HCT116 (cell line): ENCODE measurements around the gene TTC39C. TPM values are rescaled to one million over a fixed set of nuclear protein-coding genes. Genes with fewer than 3 reads are reported as not detected.

Source experiments
- ATAC-seq: fragments of 200-7000 bp; cut with Tn5 transposase; 2 replicates; pipeline ENCODE4 v1.9.1; 2020; ENCODE audit warnings: mild to moderate bottlenecking, moderate library complexity
- BruUV-seq: library from RNA; stranded (reverse); fragments of 400-500 nt; replicated peaks from 2 replicates; lab custom pipeline; 2021; lab: Mats Ljungman, UMichigan
- CTCF ChIA-PET: fragments of 300-600 bp; sonication (Branson Sonifier 250); formaldehyde crosslinking; loops from one replicate; lab custom pipeline; 2021; ENCODE audit warnings: antibody characterized with exemption; lab: Charles Lee
- POLR2A ChIA-PET: fragments of 300-600, 350-600 bp; sonication (Branson Sonifier 250); formaldehyde crosslinking; loops from one replicate; lab custom pipeline; 2021; ENCODE audit warnings: antibody characterized with exemption; lab: Charles Lee
- RAD21 ChIA-PET, 2 experiments: fragments of 300-600 bp; sonication (Branson Sonifier 250); formaldehyde crosslinking; loops; one replicate each; lab custom pipeline; 2023; ENCODE audit warnings: low total read pairs in 2 of 2; ENCODE audit not compliant: uncharacterized antibody in 2 of 2, unreplicated experiment in 2 of 2, low non-redundant PET in 1 of 2; lab: Charles Lee
- DNase-seq: peaks from one replicate; pipeline ENCODE4 v3.0.0-alpha.2; 2010; ENCODE audit warnings: low read depth, low spot score
- H2AFZ ChIP-seq: fragments of 200-600 bp; shearing (Covaris generic), sonication (generic); 2 replicates; pipeline ENCODE4 v1.6.1; 2017; ENCODE audit warnings: low read depth, mixed run types, mixed read lengths, antibody characterized with exemption, low read length; ENCODE audit not compliant: poor library complexity, severe bottlenecking
- H3K27ac ChIP-seq: 2 replicates; pipeline ENCODE4 v1.5.1; 2012; ENCODE audit warnings: low read depth, low read length
- H3K27me3 ChIP-seq: fragments of 200-600 bp; sonication (generic); 2 replicates; pipeline ENCODE4 v1.6.1; 2016; ENCODE audit warnings: mixed run types, low read length, mixed read lengths; ENCODE audit not compliant: insufficient read depth
- H3K36me3 ChIP-seq, 2 experiments: fragments of 200-500 bp in 1 of 2; fragments of 200-600 bp in 1 of 2; sonication (Bioruptor generic) in 1 of 2; sonication (generic) in 1 of 2; 2 replicates each; pipeline versions ENCODE4 v1.5.1 to v1.6.1; 2014 to 2016; ENCODE audit warnings: low read length in 2 of 2, inconsistent platforms in 1 of 2, mixed read lengths in 1 of 2, mixed run types in 1 of 2; ENCODE audit not compliant: insufficient read depth in 2 of 2, control insufficient read depth in 1 of 2
- H3K4me1 ChIP-seq, 2 experiments: fragments of 200-600 bp in 1 of 2; sonication (generic) in 1 of 2; 2 replicates each; pipeline versions ENCODE4 v1.5.1 to v1.6.1; 2012 to 2017; ENCODE audit warnings: low read length in 2 of 2, inconsistent platforms in 1 of 2, mild to moderate bottlenecking in 1 of 2, mixed read lengths in 1 of 2, mixed run types in 1 of 2, moderate library complexity in 1 of 2; ENCODE audit not compliant: insufficient read depth in 2 of 2, control insufficient read depth in 1 of 2
- H3K4me2 ChIP-seq: fragments of 200-600 bp; sonication (generic); 2 replicates; pipeline ENCODE4 v1.6.1; 2017; ENCODE audit warnings: mixed run types, low read length, mixed read lengths
- H3K4me3 ChIP-seq, 2 experiments: fragments of 200-600 bp in 1 of 2; sonication (generic) in 1 of 2; replicated peaks in 1 of 2; 2 replicates each; pipeline ENCODE4 v1.5.1; 2011 to 2016; ENCODE audit warnings: low read length in 2 of 2, control low read depth in 1 of 2, low read depth in 1 of 2, mild to moderate bottlenecking in 1 of 2, mixed read lengths in 1 of 2, mixed run types in 1 of 2
- H3K79me2 ChIP-seq: fragments of 200-600 bp; sonication (generic); 2 replicates; pipeline ENCODE4 v1.6.1; 2017; ENCODE audit warnings: mild to moderate bottlenecking, mixed run types, low read length, moderate library complexity, mixed read lengths; ENCODE audit not compliant: insufficient read depth
- H3K9ac ChIP-seq: fragments of 200-600 bp; sonication (generic); 2 replicates; pipeline ENCODE4 v1.6.1; 2016; ENCODE audit warnings: low read length, mixed read lengths
- H3K9me2 ChIP-seq: fragments of 200-600 bp; sonication (generic), shearing (Covaris generic); 2 replicates; pipeline ENCODE4 v1.6.1; 2017; ENCODE audit warnings: mixed run types, mild to moderate bottlenecking, moderate library complexity; ENCODE audit not compliant: insufficient read depth
- H3K9me3 ChIP-seq, 2 experiments: fragments of 200-500 bp in 1 of 2; fragments of 200-600 bp in 1 of 2; sonication (Bioruptor generic) in 1 of 2; sonication (generic) in 1 of 2; 2 replicates each; pipeline ENCODE4 v1.6.1; 2014 to 2017; ENCODE audit warnings: low read length in 2 of 2, mixed read lengths in 2 of 2, inconsistent platforms in 1 of 2, low read depth in 1 of 2, mild to moderate bottlenecking in 1 of 2, mixed run types in 1 of 2, moderate library complexity in 1 of 2; ENCODE audit not compliant: control insufficient read depth in 1 of 2, insufficient read depth in 1 of 2
- H4K20me1 ChIP-seq: fragments of 200-600 bp; sonication (generic), shearing (Covaris generic); 2 replicates; pipeline ENCODE4 v1.6.1; 2017; ENCODE audit warnings: mixed run types, mild to moderate bottlenecking, moderate library complexity; ENCODE audit not compliant: insufficient read depth
- ATF3 ChIP-seq: IDR thresholded peaks from 2 replicates; pipeline ENCODE4 v1.6.1; 2012
- CEBPB ChIP-seq: IDR thresholded peaks from 2 replicates; pipeline ENCODE4 v1.6.1; 2012; ENCODE audit warnings: low read depth
- EGR1 ChIP-seq: IDR thresholded peaks from 2 replicates; pipeline ENCODE4 v1.6.1; 2012; ENCODE audit warnings: low read depth
- MAX ChIP-seq: IDR thresholded peaks from 2 replicates; pipeline ENCODE4 v1.6.1; 2012
- POLR2A ChIP-seq: IDR thresholded peaks from 2 replicates; pipeline ENCODE4 v1.7.0; 2011; ENCODE audit warnings: borderline replicate concordance; ENCODE audit not compliant: insufficient read depth, insufficient read length; ENCODE audit errors: extremely low read depth
- REST ChIP-seq: IDR thresholded peaks from 2 replicates; pipeline ENCODE4 v1.6.1; 2012; ENCODE audit warnings: low read depth
- SIN3A ChIP-seq: IDR thresholded peaks from 2 replicates; pipeline ENCODE4 v1.6.1; 2012; ENCODE audit warnings: low read depth
- SRF ChIP-seq: IDR thresholded peaks from 2 replicates; pipeline ENCODE4 v1.6.1; 2012; ENCODE audit warnings: low read depth
- TCF7L2 ChIP-seq: IDR thresholded peaks from 2 replicates; pipeline ENCODE4 v1.7.0; 2011; ENCODE audit warnings: borderline replicate concordance, inconsistent platforms; ENCODE audit not compliant: insufficient read depth, insufficient read length; ENCODE audit errors: extremely low read depth
- intact Hi-C: fragments of 100-400 bp; cut with micrococcal nuclease; formaldehyde crosslinking; loops from 2 replicates; pipeline ENCODE4 v1.10.0; 2022
- total RNA-seq: library from RNA; stranded (reverse); gene quantifications from one replicate; pipeline ENCODE4 v1.2.1, GENCODE V29; 2021; ENCODE audit not compliant: unreplicated experiment

Gene TTC39C
- total RNA-seq, 1 experiment from 2014 or later: 24.8 TPM

GRCh38 chr18:24064391-24065100 is 50.0 kb downstream of the TTC39C start:
- RAD21 ChIA-PET: no interaction called here
- no peaks in the 10 kb centered on the region for H3K9me2 ChIP-seq
- no peak overlapping the region for H3K4me2 ChIP-seq
- CTCF ChIA-PET: no interaction called here
- intact Hi-C loops: no loop called here
- no peaks in the 10 kb centered on the region for H3K27me3 ChIP-seq
- H2AFZ ChIP-seq: no peak overlapping the region
- TF ChIP-seq CEBPB (no peak), SRF (no peak), SIN3A (no peak), MAX (no peak), EGR1 (no peak), ATF3 (no peak), TCF7L2 (no peak), POLR2A (no peak), REST (no peak)
- no peaks in the 10 kb centered on the region for H3K9me3 ChIP-seq
- DNase-seq (no peak), ATAC-seq (no peak)
- no peak overlapping the region for H3K27ac ChIP-seq
- no TSS peak for BruUV-seq
- H4K20me1 ChIP-seq: no peaks in the 10 kb centered on the region
- H3K9ac ChIP-seq: no peak overlapping the region
- POLR2A ChIA-PET: no interaction called here
- no peaks in the 10 kb centered on the region for H3K36me3 ChIP-seq
- peaks cover 7 to 28% of the 10 kb centered on the region in 2 experiments for H3K4me1 ChIP-seq
- H3K79me2 ChIP-seq: no peaks in the 10 kb centered on the region; the same call in 1 of the 2 replicates
- H3K4me3 ChIP-seq: no peak overlapping the region
